Progenitor cell of endocrine pancreas (in vitro differentiated cells): ENCODE results near the gene CFAP100. TPM values are rescaled to one million over a fixed set of nuclear protein-coding genes. Genes with fewer than 3 reads are reported as not detected.

Source experiments
- DNase-seq: peaks from one replicate; pipeline ENCODE4 v3.0.0; 2021; ENCODE audit warnings: low spot score; ENCODE audit not compliant: unreplicated experiment
- H3K27ac Mint-ChIP-seq: 2 replicates; pipeline ENCODE4 v1.8.0; 2021; ENCODE audit warnings: mild to moderate bottlenecking, moderate library complexity, mixed read lengths
- H3K27me3 Mint-ChIP-seq: 2 replicates; pipeline ENCODE4 v1.8.0; 2021; ENCODE audit warnings: mixed read lengths
- H3K36me3 Mint-ChIP-seq: 2 replicates; pipeline ENCODE4 v1.8.0; 2022; ENCODE audit warnings: mixed read lengths; ENCODE audit not compliant: insufficient read depth
- H3K4me1 Mint-ChIP-seq: 2 replicates; pipeline ENCODE4 v1.8.0; 2021; ENCODE audit warnings: low read depth, mixed read lengths
- H3K4me3 Mint-ChIP-seq: 2 replicates; pipeline ENCODE4 v1.8.0; 2021; ENCODE audit warnings: low read depth, mild to moderate bottlenecking, moderate library complexity, mixed read lengths
- H3K9me3 Mint-ChIP-seq: 2 replicates; pipeline ENCODE4 v1.8.0; 2021; ENCODE audit warnings: low read depth, mixed read lengths
- CTCF ChIP-seq: fragments of 200-600 bp; sonication (generic); IDR thresholded peaks from one replicate; pipeline ENCODE4 v1.5.0; 2021; ENCODE audit warnings: antibody characterized with exemption, mild to moderate bottlenecking; ENCODE audit not compliant: unreplicated experiment
- total RNA-seq: library from RNA; stranded (reverse); gene quantifications from 2 replicates; pipeline ENCODE4 v1.2.1, GENCODE V29; 2021

CFAP100 gene
- total RNA-seq, 1 donor from 2014 or later: 0.79 TPM

- Mint-ChIP-seq H3K27ac (no peak overlapping the region), H3K4me3 (no peak overlapping the region), H3K36me3 (peaks cover 5% of the 10 kb centered on the region), H3K9me3 (no peaks in the 10 kb centered on the region), H3K4me1 (peaks cover 10% of the 10 kb centered on the region), H3K27me3 (no peaks in the 10 kb centered on the region)
- no peak for TF ChIP-seq CTCF
- DNase-seq: no peak
These were observed 51.6 kb downstream of the CFAP100 start for GRCh38 chr3:126446301-126446700.

GRCh38 chr3:126446791-126447190 lies 52.1 kb downstream of the CFAP100 start:
- Mint-ChIP-seq H3K27ac (no peak overlapping the region), H3K27me3 (no peaks in the 10 kb centered on the region), H3K4me1 (peaks cover 10% of the 10 kb centered on the region), H3K9me3 (no peaks in the 10 kb centered on the region), H3K36me3 (peaks cover 9% of the 10 kb centered on the region), H3K4me3 (no peak overlapping the region)
- DNase-seq: no peak
- no peak for TF ChIP-seq CTCF

- no peak for DNase-seq
- Mint-ChIP-seq H3K4me1 (peaks cover 10% of the 10 kb centered on the region), H3K27ac (no peak overlapping the region), H3K9me3 (no peaks in the 10 kb centered on the region), H3K27me3 (no peaks in the 10 kb centered on the region), H3K36me3 (peaks cover 9% of the 10 kb centered on the region), H3K4me3 (no peak overlapping the region)
- no peak for TF ChIP-seq CTCF
These were observed 52.9 kb downstream of the CFAP100 start for GRCh38 chr3:126447456-126448106.

GRCh38 chr3:126448136-126448892 lies 53.6 kb downstream of the CFAP100 start:
- Mint-ChIP-seq H3K9me3 (no peaks in the 10 kb centered on the region), H3K27ac (no peak overlapping the region), H3K36me3 (peaks cover 9% of the 10 kb centered on the region), H3K4me1 (peaks cover 10% of the 10 kb centered on the region), H3K27me3 (no peaks in the 10 kb centered on the region), H3K4me3 (no peak overlapping the region)
- no peak for DNase-seq
- no peak for TF ChIP-seq CTCF

- H3K4me3 Mint-ChIP-seq: no peak overlapping the region
- H3K4me1 Mint-ChIP-seq: peaks cover 10% of the 10 kb centered on the region
- no peak for DNase-seq
- H3K36me3 Mint-ChIP-seq: peaks cover 9% of the 10 kb centered on the region
- H3K27ac Mint-ChIP-seq: no peak overlapping the region
- H3K27me3 Mint-ChIP-seq: no peaks in the 10 kb centered on the region
- TF ChIP-seq CTCF: no peak
- no peaks in the 10 kb centered on the region for H3K9me3 Mint-ChIP-seq
These were observed 54.1 kb downstream of the CFAP100 start for GRCh38 chr3:126448893-126449180.
